Activated CD4-positive, alpha-beta T cell treated with anti-CD3 and anti-CD28 coated beads, Interleukin-2, Interleukin-6, amounts not matched to agents 100 ng/mL and 50 ng/mL, durations not matched to agents 16 hours and 8 hours (primary cell): ENCODE data around the gene RNF208.

ENCODE experiments used
- DNase-seq: peaks from one replicate; pipeline ENCODE4 v3.0.0-alpha.2; 2020

The RNF208 gene

DNA sequence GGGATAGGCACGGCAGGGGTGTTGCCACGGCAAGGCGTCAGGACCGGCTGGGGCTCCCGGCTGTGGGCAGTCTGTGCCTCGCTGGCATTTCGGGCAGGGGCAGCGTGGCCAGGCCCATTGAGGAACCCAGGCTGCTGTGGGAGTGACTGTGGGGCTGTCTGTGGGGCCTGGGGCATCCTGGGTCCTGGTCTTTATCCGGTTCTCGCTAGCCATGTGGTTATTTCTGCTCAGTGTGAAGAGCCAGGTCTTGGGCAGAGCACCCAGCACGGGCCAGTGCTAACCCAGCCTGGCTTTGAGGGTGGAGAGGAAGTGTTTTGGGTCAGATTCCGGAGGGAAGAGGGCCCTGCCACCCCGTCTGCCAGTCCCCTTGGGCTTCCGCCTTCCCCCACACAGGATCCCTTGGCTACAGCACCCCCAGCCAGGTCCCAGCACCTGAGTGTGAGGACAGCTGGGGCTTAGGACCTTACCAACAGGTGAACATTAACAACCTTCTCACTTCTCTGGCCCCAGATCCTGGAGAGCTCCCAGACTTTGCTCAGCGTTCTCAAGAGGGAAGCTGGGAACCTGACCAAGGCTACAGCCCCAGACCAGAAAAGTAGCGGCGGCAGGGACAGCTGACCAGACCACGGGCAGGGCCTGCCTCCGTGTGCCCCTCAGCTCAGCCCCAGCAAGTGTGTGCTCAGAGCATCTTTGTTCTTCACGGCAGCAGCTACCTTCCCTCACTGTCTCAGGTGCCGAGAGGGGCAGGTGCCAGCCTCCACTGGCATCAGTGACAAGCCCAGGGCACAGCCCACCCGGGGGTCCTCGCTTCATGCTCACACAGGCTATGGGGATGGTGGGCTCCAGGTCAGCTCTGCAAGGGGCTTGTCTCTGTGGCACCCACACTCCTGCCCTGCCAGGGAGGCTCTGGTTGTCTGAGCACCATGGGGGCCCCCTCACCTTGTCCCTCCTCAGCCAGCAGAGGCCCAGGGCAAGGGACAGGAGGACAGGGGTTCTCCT, 32.4 kb downstream of the RNF208 start:
- DNase-seq = no peak

DNA sequence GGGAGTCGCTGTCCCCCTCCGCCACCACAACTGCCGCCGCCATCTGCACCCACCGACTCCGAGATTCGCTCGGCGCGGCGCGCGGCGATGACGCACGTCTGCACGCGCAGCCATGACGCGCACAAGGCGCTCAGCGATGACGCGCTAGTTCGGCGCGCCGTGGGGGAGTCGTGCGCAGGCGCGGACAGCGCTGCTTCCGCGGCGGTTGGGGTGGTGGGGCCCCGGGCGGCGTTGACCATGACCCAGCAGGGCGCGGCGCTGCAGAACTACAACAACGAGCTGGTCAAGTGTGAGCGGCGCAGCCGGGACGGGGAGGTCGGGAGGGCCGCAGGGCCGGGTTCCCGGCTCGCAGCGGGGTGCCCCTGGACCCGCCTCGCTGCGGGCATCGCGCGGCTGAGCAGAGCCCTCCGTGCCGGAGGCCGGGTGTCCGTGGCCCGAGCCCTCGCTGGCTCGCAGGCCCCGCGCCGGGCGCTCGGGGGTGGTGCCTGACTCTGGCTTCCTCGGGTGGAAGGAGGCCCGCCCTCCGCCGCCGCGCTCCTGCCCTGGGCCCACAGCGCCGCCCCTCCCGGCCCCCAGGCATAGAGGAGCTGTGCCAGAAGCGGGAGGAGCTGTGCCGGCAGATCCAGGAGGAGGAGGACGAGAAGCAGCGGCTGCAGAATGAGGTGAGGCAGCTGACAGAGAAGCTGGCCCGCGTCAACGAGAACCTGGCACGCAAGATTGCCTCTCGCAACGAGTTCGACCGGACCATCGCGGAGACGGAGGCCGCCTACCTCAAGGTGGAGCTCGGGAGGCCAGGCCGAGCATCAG, 33.3 kb downstream of the RNF208 start, which contains the start of the genes ANAPC2 and SSNA1:
TSS of gene ANAPC2 (minus strand) at position 71 of the 807 bp plus-strand sequence. CDS start at position 43, 28 bp downstream.
TSS of gene SSNA1 (plus strand) at position 187 of the 807 bp plus-strand sequence. CDS start at position 238, 51 bp downstream.
- peak; percentile 96 for DNase-seq

DNA sequence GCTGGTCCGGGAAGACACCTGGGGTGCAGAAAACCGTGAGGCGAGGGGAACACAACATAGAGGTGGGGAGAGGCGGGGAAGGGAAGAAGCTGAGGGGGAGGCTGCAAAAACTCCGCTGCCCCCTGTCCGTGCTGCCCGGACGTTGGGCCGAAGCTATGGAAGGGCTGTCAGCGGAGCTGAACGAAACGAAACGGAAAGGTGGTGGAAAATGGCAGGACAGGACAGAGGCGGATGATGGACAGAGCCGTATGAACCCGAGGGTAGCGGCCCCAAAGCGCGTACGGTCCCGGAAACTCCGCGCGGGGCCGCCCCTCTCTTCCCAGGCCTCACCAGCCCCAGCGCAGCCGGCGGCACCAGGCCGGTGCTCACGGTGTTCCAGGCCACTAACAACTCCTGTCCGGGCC, 34.0 kb downstream of the RNF208 start:
- DNase-seq = no peak

DNA sequence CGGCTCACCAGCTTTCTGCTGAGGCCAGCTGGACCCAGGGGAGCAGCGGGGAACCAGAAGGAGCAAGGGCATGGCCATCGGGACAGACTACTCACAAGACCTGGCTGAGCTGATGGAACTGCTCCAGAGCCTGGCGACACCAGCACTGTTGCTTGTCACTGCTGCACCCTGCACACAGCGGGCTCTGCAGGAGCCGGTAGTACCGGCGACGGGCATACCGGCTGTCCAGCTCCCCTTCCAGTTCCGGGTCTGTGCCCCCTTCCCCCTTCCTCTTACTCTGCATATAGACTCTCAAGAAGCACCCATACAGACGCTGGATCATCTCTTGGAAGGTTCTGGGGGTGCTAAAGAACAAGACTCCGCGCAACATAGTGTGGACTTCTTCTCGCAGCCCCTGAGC, 34.7 kb downstream of the RNF208 start:
- DNase-seq = no peak

DNA sequence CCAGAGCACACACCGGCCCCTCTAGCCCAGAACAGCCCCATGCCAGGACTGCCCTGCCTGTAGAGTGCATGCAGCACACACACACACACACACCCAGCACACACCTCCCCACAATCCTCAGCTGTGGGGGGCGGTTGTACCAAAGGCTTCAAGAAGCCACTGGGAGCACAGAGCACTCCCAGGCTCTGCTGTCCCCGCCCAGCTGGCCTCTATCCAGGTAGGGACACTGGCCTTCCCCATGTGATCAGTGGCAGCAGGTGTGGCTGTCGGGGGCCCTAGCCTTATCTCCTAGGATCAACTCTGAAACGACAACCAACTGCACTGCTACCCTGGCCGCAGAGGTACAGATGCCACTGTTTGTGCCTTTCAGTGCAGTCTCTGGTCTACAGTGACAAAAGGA, 35.7 kb downstream of the RNF208 start:
- DNase-seq = no peak

DNA sequence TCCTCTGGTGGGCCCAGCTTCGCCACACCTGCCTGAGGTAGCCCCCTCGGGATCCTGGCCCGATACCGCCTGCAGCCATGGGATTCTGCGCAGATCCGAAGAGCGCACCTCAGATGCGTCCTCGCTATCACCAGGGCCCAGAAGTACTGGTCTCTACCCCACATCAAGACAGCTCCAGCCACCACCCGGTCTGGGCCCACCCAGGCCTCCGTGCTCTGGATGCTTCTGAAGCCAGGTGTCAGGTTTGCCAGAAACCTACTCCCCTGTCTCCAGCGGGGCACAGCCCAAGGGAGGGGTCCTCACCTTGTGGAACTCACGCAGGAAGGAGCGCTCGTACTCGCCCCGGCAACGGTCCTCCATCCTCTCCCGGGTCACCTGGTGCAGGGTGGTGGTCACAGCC, 36.1 kb downstream of the RNF208 start:
- no peak for DNase-seq

DNA sequence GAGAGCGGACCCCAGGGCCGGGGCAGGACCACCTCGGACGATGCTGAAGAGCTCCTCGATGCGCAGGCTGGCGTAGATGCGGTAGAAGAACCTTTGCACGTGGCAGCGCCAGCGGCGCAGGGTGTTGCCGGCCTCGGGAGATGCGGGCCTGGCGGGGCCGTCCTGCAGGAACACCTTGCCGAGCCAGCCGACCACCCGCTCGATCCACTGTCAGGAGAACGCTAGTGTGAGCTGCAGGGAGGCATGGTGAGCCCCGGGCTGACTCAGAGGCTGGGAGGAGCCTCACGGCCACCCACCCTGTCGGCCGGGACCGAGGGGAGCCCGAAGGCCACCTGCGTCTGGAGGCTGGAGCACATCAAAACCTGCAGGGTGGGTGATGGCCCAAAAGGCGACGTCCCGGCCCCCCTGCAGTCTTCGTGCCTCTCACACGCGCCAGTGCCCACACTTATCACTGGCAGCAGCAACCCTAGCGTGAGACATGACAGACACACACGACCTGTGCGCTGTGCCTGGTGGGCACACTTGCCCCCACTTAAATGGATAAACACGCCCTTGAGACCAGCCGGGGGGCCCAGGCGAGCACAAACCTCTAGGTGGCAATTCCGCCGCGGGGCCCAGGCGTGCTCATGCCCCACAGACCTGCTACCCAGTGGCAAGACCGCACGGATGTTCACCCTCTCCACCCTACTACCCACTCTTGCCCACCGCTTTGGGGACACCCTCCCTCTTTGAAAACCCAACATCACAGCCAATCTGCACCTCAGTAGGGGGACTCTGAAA, 37.0 kb downstream of the RNF208 start:
- no peak for DNase-seq

DNA sequence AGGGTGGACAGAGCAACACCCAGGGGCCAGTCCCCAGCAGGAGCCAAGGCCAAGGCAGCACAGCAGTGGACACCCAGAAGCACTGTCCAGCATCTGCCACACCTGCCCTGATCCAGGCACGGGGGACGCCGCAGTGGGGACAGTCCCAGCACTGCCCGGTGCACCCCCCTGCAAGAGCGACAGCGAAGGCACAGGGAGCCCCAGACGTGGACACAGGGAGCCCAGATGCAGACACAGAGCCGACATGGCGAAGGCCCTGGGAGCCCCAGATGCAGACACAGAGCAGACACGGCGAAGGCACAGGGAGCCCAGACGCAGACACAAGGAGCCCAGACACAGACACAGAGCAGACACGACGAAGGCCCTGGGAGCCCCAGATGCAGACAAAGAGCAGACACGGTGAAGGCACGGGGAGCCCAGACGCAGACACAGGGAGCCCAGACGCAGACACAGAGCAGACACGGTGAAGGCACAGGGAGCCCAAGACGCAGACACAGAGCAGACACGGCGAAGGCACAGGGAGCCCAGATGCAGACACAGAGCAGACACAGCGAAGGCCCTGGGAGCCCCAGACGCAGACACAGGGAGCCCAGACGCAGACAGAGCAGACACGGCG, 38.0 kb downstream of the RNF208 start:
- no peak for DNase-seq

DNA sequence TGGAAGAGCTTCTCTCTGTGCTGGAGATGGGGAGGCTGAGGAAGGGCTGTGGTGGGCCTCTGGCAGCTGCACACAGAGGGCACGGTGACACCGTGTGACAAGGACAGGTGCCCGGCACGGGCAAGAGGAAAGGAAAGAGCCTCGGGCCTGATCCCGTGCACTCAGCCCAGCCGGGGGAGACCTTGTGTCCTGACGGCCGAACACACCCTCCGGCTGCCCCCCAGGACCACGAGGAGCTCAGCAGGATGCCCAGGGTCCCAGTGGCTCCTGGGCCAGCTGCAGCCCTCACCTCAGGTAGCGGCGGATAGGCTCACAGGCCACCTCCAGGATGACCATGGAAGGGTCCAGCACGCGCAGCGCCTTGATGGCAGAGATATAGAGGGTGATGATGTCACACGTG, 39.2 kb downstream of the RNF208 start:
- DNase-seq = no peak

DNA sequence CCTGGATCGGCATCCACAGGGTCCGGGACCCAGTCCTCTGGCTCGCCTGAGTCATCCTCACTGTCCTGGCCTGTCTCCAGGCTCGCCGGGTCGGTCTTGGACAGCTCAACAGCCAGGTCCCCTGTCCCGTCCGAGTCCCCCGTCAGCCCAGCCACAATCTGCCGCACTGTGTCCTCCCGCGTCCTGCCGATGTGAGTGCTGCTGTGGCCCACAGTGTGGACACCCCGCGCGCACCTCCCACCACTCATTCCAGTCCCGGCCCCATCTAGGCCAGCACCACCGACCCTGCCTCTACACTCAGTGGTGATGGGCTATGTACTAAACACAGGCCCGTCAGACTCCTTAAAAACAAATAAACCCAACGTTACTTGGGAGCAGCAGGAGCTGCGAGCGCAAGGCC, 40.4 kb downstream of the RNF208 start:
- no peak for DNase-seq

DNA sequence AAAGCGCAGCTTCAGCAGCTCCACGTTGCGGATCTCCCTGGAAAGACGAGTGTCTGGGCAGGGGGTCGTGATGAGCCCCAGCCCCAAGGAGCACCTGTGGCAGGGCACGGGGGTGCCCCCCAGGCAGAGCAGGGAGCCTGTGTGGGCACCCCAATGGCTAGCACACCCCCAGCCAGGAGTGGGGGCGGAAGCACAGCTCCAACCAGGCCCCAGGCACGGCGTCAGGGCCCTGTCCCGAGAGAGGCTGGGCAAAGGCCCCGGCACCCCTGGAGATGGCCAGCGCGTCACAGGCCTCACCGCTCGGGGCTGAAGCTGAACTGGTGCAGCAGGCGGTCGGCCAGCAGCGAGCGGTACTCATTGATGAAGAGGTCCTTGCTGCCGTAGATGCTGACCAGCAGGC, 41.5 kb downstream of the RNF208 start:
- DNase-seq = no peak

DNA sequence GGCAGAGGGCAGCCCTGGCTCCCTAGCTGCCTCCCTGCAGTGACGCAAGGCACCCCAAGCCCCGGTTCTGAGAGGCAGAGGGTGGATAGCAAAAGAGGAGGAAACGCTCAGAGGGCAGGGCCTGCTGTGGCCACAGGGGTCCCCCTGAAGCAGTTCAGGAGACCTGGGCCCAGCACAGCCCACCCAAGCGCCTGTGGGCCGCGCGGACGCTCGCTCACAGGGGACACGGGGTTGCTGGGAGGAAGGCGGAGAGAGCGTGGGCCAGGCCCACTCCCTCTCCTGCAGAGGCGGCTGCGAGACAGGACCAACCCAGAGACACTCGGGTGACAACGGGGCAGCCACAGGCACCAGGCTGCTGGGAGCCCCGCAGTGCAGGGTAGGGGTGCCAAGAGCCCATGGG, 42.3 kb downstream of the RNF208 start:
- DNase-seq = no peak

DNA sequence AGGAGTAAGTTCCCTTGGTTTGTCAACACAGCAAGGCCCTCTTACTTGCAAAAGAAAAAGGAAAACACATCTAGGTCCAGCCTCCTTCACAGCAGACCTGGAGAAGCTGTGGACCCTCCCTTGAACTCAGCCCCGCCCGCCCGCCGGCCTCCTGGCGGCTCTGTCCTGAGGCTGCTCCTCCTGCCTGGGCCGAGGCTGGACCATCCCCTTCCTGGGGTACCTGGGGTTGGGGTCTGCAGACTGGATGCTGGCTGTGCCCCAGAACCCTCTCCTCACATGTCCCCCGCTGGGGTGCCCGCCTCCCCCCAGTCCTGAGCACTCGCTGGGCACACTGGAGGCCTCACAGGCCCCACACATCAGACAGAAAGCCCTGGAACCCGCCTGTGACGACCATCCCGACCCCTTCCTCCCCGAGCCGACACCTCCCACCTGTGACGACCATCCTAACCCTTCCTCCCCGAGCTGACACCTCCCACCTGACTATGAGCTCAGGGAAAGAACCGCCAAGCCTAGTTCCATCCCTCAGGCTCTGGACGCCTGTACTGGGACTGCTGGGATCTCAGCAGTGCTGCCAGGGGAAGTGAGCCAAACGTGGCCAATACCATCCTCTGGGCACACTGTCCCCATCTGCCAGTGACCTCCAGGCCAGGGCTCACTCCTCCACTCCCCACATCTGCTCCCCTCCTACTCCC, 43.0 kb downstream of the RNF208 start:
- no peak for DNase-seq

DNA sequence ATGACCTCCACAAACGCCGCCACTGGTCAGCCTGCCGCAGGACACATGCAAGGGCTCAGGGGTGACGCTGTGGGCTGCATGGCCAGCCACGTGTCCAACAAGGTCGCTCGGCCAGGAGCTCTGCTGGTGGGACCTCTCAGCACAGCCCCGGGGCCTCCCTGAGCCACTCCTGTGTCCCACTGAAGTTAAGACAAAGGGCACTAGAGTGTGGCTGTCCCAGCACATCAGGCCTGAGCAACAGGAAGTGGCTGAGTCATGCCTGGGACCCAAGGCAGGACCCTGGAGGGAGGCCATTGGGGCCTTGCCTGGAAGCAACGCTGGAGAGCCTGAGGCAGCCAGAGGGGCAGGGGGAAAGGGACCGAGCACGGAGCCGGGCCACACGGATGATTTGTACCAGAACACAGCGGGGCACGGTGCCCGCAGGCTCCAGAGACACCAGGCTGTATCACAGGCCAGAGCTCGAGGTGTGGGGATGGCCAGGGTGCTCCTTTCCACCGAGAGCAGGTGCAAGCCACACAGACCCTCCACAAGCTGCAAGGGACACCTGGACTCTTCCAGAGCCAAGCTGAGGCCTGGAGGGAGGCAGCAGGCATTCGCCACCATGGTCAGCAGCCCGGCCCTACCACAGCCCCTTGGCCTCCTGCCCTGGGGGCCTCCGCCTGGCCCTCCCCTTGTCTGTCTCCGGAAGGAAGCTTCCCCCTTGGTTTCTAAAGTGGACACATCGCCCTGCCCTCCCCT, 43.7 kb downstream of the RNF208 start:
- no peak for DNase-seq

DNA sequence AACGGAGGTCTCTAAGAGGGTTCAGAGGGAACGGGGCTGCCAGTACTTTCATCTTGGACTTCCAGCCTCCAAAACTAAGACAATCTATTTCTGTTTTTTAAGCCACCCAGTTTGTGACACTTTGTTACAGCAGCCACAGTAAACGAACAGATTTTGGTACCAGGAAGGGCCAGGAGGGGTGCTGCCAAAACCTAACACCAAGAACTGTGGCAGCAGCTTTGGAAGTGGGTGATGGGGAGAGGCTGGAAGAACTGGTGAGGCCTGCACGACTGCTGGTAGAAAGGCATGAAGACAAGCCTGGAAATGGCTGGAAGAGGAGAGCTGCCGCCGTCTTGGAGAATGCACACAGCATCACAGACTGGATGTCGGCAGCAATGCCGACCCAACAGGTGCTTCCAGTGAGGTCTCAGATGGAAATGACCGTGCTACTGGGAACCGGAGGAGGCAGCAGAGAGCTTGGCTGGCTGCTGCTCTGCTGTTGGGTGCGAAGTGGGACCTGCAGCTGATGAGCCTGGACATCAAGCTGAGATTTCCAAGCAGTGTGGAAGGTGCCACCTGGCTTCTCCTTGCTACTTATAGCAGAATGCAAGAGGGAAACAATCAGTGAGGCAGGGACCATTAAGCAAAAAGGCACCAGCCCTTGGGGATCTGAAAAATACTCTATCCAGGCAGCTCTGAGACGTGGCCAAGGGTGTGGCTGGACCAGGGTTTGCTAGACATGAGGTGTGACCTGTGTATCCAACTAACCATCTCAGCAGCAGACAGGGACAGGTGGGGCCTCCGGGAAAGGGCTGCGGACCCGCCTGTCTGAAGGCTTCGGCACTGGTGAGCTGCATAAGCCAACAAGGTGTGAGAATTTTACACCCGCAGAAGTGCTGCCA, 45.5 kb downstream of the RNF208 start:
- DNase-seq = peak; percentile 44

DNA sequence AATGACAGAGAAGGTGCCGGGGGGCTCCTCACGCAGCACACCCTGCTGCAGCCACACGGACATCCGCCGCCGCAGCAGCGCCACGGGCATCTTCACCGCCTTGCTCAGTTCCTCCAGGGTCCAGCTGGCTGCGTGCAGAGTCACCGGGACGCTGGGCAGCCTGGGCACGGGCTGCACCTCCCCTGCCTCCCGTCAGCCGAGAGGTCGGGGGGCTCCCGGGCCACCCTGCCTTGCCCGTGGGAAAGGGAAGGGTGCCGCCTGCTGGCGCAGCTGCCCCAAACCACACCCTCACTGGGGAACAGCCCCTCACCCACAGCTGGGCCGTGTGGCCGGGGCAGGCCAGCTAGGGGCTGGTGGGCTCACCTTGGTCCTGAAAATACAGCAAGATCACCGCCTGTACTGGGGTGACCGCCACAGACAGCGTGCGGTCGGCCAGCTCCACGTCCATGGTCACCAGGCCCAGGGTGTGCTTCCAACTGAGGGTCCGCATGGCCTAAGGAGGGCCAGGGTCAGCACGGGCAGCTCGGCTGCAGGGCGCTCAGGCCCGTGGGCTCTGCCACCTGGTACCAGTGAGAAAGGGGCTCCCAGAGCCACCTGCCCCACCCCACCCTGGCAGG, 46.6 kb downstream of the RNF208 start:
- no peak for DNase-seq

DNA sequence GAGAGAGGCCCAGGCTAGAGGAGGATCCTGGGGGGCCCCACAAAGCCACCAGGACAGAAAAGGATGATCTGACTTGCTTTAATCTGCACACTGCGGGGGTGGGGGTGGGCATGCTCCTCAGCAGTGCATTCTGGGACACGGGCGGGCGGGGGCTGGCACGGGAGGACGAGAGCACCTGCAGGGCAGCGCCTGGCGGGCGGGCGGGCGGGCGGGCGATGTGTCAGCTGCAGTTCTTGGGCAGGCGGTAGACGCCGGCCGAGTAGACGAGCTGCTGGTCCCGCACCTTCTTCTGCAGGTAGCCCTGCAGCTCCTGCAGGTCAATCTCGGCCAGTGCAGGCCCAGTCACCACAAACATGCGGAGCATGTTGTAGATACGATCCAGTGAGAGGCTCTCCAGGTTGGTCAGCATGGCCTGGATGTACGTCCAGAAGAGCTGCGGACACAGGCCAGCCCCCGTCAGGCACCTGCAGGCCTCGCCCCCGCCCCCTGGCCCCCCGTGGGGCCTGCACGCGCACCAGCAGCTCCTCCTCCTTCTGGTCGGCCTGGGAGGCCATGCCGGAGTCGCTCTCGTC, 47.2 kb downstream of the RNF208 start:
- DNase-seq = no peak

DNA sequence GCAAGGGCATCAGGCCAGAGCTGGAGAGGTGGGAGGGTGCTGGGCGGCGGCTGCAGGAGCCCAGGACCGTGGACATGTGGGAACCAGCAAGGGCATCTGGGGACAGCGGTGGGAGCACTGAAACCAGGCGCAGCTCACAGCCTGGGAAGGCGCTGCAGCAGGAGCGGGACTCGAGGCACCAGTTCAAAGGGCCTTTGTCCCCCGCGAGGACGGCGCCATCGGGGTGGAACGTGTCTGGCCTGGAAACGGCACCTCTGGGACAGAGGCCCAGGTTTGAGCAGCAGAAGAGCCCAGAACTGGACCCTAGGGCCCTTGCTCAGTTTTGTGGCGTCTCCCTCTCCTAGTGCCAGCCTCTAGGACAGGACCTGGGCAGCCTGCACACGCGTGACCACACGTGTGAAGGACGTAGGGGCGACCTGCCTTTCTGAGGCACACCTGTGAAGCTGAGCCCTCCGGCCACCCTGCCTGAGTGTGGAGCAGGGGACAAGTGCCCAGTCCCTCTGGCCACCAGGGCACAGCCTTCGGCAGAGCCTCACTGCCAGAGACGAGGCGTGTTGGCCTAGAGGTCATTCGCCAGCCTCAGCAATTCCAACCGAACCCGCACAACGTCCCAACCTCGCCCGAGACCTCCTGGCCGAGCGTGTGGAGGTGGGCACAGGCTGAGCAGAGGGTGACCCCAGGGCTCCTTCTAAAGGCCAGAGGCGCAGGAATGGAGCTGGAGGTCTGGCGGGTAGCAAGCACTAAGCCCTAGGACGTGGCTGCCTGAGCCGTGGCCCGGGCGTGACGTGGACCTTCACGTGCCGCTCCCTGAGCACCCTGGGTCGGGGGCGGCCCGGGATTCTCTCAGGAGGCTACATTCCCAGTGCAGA, 48.0 kb downstream of the RNF208 start:
- no peak for DNase-seq
